NCI-H2029 (cell line): ENCODE data around the gene CBX4.

Experiments
- DNase-seq: peaks from one replicate; lab custom pipeline; 2025; lab: John Stamatoyannopoulos, UW

Gene CBX4

DNA sequence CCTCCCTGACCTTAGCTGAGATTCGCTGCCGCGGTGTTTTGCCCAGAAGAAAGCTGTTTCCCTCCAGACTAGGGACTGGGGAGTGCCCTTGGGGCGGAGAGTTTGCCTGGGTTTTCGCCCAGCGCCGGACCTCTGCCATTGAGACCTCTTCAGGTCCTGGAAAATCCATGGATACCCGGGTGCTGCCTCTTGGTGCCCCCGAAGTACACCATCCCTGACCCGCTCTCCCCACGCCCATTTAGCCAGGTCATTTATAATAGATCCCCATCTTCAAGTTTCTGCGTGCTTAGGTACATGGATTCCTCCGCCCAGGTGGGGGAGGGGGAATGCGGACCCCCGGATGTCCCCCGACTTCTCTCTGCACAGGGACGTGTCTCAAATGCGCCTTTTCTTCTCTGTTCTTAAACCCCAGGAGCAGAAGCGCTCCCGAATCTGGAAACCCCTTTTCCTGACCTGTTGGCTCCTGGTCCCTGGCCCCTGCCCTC, 27.3 kb downstream of the CBX4 start:
- no peak for DNase-seq

DNA sequence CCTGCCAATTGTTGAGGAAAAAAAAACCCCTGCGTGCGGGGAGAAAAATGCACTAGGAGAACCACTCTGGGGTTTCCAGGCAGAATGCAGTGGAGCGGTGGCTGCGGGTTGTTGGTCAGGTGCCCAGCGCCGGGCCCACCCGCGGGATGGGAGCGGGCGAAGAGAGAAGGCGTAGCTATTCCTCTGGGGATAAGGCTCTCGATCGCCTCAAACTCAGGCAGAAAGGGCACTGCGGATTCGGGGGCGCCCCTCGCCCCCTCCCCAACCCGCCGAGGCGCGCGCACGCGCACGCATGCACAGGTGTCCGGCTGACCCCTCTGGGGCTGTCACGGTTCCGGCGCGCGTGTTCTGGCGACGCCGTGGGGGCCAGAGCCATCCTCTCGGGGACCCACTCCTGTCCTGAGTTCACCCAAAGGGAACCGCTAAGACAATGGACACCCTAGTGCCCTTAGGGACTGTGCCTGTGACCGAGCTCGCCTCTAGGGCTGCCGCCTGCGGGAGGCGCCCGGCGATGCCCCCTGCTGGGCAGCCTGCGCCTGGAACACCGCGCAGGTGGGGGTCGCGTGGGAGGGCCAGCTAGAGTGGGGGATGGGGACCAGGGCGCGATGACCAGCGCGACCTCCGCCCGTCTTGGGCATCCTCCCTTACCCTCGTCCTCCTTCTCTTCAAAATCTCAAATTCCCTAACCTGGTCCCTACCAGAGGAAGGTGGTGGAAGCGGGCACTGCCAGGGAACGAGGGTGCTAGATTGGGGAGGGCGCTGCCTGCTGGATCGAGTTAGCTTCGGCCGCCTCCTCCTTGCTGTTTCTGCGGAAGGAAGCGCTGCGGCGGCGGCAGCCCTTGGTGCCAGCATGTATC, 28.0 kb downstream of the CBX4 start:
- DNase-seq = peak; percentile 77

- peak; percentile 82 for DNase-seq
Observed at GRCh38 chr17:79810130-79811010, 28.9 kb downstream of the CBX4 start.

GRCh38 chr17:79809530-79810129, 29.6 kb downstream of the CBX4 start:
- peak; percentile 72 for DNase-seq

GRCh38 chr17:79808763-79809529, 30.3 kb downstream of the CBX4 start:
- DNase-seq = peak; percentile 61

- no peak for DNase-seq
Observed at GRCh38 chr17:79806863-79807720, 32.1 kb downstream of the CBX4 start.

- DNase-seq = no peak
Observed at GRCh38 chr17:79806446-79806760, 32.8 kb downstream of the CBX4 start.

DNA sequence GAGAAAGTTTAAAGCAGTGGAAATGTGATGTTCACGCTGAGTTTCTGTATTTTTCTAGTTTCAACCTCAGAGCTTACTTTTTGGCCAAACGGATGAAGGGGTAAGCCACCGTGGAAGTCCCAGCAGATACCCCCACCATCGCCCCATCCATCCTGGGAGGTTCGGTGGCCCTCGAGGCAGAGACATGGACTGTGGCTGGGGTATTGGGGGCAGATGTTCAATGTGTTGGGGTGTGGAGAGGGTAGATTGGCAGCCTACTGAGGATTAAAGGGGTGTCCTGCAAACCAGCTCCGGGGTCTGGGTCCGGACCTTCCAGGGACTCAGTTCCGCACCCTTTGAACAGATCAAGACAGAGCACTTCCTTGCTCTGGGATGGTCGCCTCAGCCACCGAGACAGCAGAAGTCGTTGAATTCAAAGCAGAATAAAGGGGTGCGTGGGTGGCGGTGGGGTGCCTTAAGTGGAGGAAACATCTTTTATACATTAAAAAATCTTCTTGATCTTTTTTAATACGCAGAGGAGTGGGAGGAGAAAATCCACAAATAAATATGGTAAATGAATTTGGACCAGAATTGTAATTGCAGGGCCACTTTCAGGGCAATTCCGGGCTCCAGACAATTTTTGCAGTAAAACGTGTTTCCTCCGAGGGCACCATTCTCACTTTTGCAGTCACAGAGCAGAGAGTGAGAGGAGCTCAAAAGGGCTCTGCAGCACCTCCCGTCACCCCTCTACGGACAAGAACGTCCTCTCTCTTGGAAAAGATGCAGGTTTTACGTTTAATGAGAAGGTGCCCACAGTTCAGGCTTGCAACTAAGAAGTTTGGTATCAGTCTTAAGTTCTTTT, 34.2 kb downstream of the CBX4 start:
- no peak for DNase-seq

GRCh38 chr17:79803997-79804855, 35.0 kb downstream of the CBX4 start:
- no peak for DNase-seq

DNA sequence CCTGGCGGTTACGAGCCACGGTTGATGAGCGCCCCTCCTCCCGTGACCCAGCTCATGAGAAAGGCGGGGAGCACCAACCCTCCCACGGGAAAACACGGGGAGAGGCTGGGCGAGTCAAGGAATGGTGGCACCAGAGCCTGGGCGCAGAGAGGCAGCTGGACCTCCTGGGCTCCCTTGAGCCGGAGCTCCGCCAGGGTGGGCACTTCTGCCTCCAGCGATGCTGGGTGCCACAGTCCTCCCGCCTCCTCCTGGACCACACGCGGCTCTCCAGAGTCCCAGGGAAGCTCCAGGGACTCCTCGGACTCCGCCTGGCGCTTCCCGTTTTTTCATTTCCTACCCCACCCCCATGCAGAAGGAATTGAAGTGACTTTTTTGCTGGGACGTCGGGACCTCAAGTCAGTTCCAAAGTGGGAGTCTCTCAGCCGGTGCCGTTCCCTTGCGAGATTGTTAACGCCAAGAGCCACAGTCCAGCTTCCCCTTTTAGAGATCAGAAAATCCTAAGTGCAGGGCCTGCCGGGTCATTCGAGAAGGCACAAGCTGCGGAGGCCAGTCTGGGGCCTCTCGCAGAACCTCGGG, 35.7 kb downstream of the CBX4 start:
- DNase-seq = no peak

- DNase-seq = no peak
Observed at GRCh38 chr17:79802736-79803420, 36.4 kb downstream of the CBX4 start.

GRCh38 chr17:79802039-79802735, 37.1 kb downstream of the CBX4 start:
- no peak for DNase-seq

- DNase-seq = no peak
Observed at GRCh38 chr17:79801156-79802038, 37.8 kb downstream of the CBX4 start.

- peak; percentile 31 for DNase-seq
Observed at GRCh38 chr17:79800325-79801155, 38.7 kb downstream of the CBX4 start.

- no peak for DNase-seq
Observed at GRCh38 chr17:79799538-79800324, 39.5 kb downstream of the CBX4 start.
